Esophagus muscularis mucosa (tissue), 4 donors: ENCODE measurements around the gene PRICKLE3. TPM values are rescaled to one million over a fixed set of nuclear protein-coding genes. Genes with fewer than 3 reads are reported as not detected.

Experiments used
- DNase-seq: peaks from one replicate; pipeline ENCODE4 v3.0.0-alpha.2; 2017; ENCODE audit errors: extremely low spot score
- H3K27ac ChIP-seq, 4 donors: fragments of 200-600 bp; sonication (generic); replicated peaks in 1 of 4; 1 replicate in 3 of 4; 2 replicates in 1 of 4; pipeline ENCODE4 v1.5.1; 2016 to 2019; ENCODE audit warnings: mild to moderate bottlenecking in 1 of 4
- H3K27me3 ChIP-seq, 4 donors: fragments of 200-600 bp; sonication (generic); one replicate each; pipeline versions ENCODE4 v1.5.1 to v1.6.0; 2016 to 2019
- H3K36me3 ChIP-seq, 4 donors: fragments of 200-600 bp; sonication (generic); one replicate each; pipeline ENCODE4 v1.5.1; 2016 to 2019
- H3K4me1 ChIP-seq, 4 donors: fragments of 200-600 bp; sonication (generic); one replicate each; pipeline ENCODE4 v1.5.1; 2016 to 2019
- H3K4me3 ChIP-seq, 4 donors: fragments of 200-600 bp; sonication (generic); 1 replicate in 2 of 4; 2 replicates in 2 of 4; pipeline ENCODE4 v1.5.1; 2016 to 2019; ENCODE audit warnings: mild to moderate bottlenecking in 4 of 4, moderate library complexity in 1 of 4
- H3K9me3 ChIP-seq, 4 donors: fragments of 200-600 bp; sonication (generic); 1 replicate in 3 of 4; 2 replicates in 1 of 4; pipeline ENCODE4 v1.5.1; 2016 to 2019
- EP300 ChIP-seq: sonication (generic); formaldehyde crosslinking; IDR thresholded peaks from one replicate; pipeline ENCODE4 v1.6.1; 2017; ENCODE audit warnings: antibody characterized with exemption
- POLR2A ChIP-seq: fragments of 450-650 bp; IDR thresholded peaks from one replicate; pipeline ENCODE4 v1.6.1; 2017; ENCODE audit warnings: antibody characterized with exemption, moderate library complexity, mild to moderate bottlenecking, low read depth
- POLR2AphosphoS5 ChIP-seq, 2 donors: sonication (generic); formaldehyde crosslinking; IDR thresholded peaks; one replicate each; pipeline ENCODE4 v1.6.1; 2017; ENCODE audit warnings: antibody characterized with exemption in 2 of 2
- WGBS: methylation state at CpG from one replicate; pipeline ENCODE4 v1.1.5; 2018; 5-methylcytosine and 5-hydroxymethylcytosine counted together
- intact Hi-C: fragments of 100-400 bp; cut with DNase I; formaldehyde crosslinking; loops from one replicate; pipeline ENCODE4 v1.15.1; 2023
- total RNA-seq, 4 donors: library from RNA; depleted of rRNA; stranded (reverse); fragments of >200 nt; gene quantifications; one replicate each; pipeline versions ENCODE4 v1.1.0 to v1.2.1, GENCODE V29; 2016
- TF ChIP-seq, protein P1 (sequence below), 3 experiments: fragments of 200-600 bp in 2 of 3; fragments of 450-650 bp in 1 of 3; sonication (generic) in 2 of 3; IDR thresholded peaks; one replicate each; pipeline ENCODE4 v1.5.1; 2017 to 2019; ENCODE audit warnings: antibody characterized with exemption in 3 of 3, mild to moderate bottlenecking in 2 of 3, moderate library complexity in 1 of 3

PRICKLE3 gene, protein sequence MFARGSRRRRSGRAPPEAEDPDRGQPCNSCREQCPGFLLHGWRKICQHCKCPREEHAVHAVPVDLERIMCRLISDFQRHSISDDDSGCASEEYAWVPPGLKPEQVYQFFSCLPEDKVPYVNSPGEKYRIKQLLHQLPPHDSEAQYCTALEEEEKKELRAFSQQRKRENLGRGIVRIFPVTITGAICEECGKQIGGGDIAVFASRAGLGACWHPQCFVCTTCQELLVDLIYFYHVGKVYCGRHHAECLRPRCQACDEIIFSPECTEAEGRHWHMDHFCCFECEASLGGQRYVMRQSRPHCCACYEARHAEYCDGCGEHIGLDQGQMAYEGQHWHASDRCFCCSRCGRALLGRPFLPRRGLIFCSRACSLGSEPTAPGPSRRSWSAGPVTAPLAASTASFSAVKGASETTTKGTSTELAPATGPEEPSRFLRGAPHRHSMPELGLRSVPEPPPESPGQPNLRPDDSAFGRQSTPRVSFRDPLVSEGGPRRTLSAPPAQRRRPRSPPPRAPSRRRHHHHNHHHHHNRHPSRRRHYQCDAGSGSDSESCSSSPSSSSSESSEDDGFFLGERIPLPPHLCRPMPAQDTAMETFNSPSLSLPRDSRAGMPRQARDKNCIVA
- total RNA-seq: 10 to 100 TPM in 3 of 4 donors, 1 to 10 TPM in 1; 7.6 to 16.2 (median 12.3) TPM

DNA sequence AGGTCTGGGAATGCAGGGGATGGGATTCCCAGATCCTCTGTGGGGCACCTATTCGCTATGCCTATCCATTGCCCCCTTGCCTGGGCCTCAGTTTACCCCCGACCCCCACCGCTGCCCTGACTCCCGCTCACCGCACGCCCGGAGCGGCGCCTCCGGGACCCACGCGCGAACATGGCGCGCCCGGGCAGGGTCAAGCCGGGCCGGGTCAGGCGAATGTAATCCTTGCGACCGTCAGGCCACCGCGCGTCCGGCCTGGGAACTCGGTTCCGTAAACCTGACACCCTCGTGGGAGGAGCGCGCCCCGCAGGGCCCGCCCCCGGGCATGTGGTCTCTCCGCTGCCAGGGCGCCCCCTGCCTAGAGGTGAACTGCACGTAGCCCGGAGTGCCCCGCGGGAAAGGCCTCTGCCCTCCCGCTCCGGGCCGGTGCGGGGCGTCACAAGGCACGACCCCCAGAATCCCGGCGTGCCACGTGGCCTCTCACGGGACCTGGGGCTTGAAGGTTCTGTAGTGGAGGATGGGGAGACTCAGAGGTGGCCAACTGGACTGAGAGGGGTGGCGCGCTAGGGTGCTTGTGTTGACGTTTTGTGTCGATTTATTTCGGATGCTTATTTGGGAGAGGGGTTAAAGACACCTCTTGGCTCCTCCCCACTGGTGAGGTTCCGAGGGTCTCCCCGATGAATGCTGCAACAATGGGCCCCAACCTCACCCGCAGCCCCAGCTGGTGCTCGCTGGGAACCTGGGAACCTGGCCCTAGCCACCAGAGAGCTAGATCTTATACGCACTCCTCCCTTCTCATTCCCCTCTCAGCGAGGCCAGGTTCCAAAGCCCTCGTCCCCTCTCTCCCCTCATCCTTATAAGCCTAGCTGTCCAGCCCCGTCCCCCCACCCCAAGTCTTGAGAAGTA, at the start of gene PRICKLE3:
Gene PRICKLE3, minus strand, starts transcription at position 249 of the 903 bp plus-strand sequence. Its CDS starts 76 bp downstream, at position 173.
- H3K27me3 ChIP-seq: no peaks in the 10 kb centered on the region

DNA sequence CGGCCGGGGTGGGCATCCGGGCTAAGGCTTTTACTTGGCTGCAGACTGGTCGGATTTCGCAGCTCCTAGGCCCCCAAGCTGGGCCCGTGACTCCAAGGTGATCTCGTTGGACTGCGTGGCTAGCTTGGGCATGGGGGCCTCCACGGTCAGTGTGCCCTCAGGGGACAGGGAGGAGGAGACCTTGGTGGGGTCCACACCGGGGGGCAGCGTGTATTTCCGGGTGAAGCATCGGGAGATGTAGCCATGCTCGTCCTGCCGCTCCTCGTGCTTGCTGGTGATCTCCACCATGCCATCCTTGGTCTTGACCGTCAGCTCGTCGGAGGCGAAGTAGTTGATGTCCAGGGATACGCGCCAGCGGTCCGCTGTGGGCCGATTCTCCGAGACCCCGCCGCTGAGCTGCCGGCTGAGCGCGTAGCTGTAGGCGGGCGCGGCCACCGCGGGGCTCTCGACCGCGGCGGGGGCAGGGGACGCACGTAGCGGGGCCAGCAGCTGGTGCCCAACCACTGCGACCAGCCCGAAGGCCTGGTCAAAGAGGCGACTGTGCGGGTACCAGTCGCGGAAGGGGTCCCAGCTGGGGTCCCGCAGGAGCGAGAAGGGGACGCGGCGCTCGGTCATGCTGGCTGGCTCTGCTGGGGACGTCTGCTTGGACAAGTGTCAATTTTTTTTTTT, 47.8 kb upstream of the PRICKLE3 start:
- WGBS: 71% methylated on average over 25 of the region's 56 CpGs
- no peak for TF ChIP-seq POLR2AphosphoS5 (IDR thresholded peaks at IDR 0.05)
- TF ChIP-seq EP300: no peak
- no peak for TF ChIP-seq POLR2A
- TF ChIP-seq, protein P1, sequence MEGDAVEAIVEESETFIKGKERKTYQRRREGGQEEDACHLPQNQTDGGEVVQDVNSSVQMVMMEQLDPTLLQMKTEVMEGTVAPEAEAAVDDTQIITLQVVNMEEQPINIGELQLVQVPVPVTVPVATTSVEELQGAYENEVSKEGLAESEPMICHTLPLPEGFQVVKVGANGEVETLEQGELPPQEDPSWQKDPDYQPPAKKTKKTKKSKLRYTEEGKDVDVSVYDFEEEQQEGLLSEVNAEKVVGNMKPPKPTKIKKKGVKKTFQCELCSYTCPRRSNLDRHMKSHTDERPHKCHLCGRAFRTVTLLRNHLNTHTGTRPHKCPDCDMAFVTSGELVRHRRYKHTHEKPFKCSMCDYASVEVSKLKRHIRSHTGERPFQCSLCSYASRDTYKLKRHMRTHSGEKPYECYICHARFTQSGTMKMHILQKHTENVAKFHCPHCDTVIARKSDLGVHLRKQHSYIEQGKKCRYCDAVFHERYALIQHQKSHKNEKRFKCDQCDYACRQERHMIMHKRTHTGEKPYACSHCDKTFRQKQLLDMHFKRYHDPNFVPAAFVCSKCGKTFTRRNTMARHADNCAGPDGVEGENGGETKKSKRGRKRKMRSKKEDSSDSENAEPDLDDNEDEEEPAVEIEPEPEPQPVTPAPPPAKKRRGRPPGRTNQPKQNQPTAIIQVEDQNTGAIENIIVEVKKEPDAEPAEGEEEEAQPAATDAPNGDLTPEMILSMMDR (IDR thresholded peaks at IDR 0.05): no peak
- Histone ChIP-seq H3K4me3 (peak overlapping the region; percentile 9 to 24 (median 14)), H3K27me3 (peaks cover 0 to 24% (median 0%) of the 10 kb centered on the region in 4 donors), H3K9me3 (no peaks in the 10 kb centered on the region), H3K36me3 (no peaks in the 10 kb centered on the region), H3K4me1 (peaks cover 0 to 22% (median 18%) of the 10 kb centered on the region in 4 donors), H3K27ac (no peak overlapping the region)
- DNase-seq: no peak
- intact Hi-C loops: no loop called here

More for the DNA sequence above, at the start of gene PRICKLE3:
- Histone ChIP-seq H3K4me1 (peaks cover 12 to 37% (median 31%) of the 10 kb centered on the region in 4 donors), H3K27ac (peak within 1 kb of the TSS; percentile 83 to 87 (median 86)), H3K9me3 (no peaks in the 10 kb centered on the region), H3K36me3 (peaks cover 0 to 20% (median 8%) of the 10 kb centered on the region in 4 donors), H3K4me3 (peak within 1 kb of the TSS; percentile 57 to 68 (median 60))
- TF ChIP-seq POLR2AphosphoS5 (IDR thresholded peaks at IDR 0.05) (peak; percentile 86 to 89), EP300 (no peak), POLR2A (peak; percentile 42)
- TF ChIP-seq, protein P1 (IDR thresholded peaks at IDR 0.05): peak; percentile 30 to 48 (median 32)
- no peak for DNase-seq
- WGBS: 64% methylated on average over 18 of the region's 62 CpGs
- intact Hi-C loops: no loop called here

DNA sequence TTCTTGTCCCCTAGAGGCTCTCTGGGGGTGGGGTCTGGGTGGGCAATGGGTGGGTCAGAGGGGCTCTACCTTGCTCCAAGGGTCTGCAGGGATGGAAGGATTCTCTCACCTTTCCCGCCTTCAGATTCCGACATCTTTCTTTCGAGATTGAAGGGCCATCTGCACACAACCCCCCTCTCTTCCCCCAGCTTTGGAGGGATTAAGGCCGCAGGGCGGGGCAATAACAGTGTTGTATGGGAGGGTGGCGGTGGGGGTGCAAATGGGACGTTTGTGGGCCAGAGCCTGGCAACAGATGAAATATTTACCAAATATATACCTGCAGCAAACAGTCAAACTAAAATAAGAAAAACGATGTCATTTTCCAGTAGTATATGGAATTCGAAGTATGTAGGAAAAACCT, 47.0 kb upstream of the PRICKLE3 start, which contains the start of gene CACNA1F:
Gene CACNA1F, minus strand, starts transcription at position 165 of the 400 bp plus-strand sequence. Its CDS starts 31 bp downstream, at position 134.
- no peak within 1 kb of the TSS for H3K27ac ChIP-seq
- DNase-seq: no peak
- H3K27me3 ChIP-seq: peaks cover 0 to 24% (median 0%) of the 10 kb centered on the region in 4 donors
- H3K4me1 ChIP-seq: peaks cover 0 to 22% (median 18%) of the 10 kb centered on the region in 4 donors
- TF ChIP-seq, protein P1 (IDR thresholded peaks at IDR 0.05): no peak
- TF ChIP-seq POLR2A (no peak), POLR2AphosphoS5 (IDR thresholded peaks at IDR 0.05) (no peak), EP300 (no peak)
- peak within 1 kb of the TSS; percentile 9 to 24 (median 14) for H3K4me3 ChIP-seq
- 85% methylated on average over 9 of the region's 9 CpGs for WGBS
- H3K9me3 ChIP-seq: no peaks in the 10 kb centered on the region
- H3K36me3 ChIP-seq: no peaks in the 10 kb centered on the region
- intact Hi-C loops: no loop called here

DNA sequence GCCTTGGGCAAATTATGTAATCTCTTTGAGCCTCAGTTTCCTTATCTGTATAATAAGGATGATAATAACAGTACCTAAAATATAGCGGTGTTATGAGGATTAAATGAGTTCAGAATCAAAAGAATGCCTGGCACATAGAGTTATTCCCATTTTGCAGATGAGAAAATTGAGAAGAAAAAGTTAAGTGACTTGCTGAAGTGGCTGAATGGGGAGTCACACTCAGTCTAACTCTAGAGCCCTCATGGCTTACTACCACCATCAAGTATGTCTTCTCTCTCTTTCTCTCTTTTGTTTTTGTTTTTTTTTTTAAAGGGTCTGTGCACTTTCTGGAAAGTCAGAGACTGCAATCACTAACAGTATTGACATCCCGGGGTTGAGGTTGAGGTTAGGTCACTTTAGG, 46.4 kb upstream of the PRICKLE3 start:
- intact Hi-C loops: no loop called here
- peaks cover 0 to 24% (median 0%) of the 10 kb centered on the region in 4 donors for H3K27me3 ChIP-seq
- H3K36me3 ChIP-seq: no peaks in the 10 kb centered on the region
- no peak overlapping the region for H3K27ac ChIP-seq
- WGBS: 65% methylated on average over 2 of the region's 2 CpGs
- H3K4me3 ChIP-seq: no peak overlapping the region
- DNase-seq: no peak
- TF ChIP-seq EP300 (no peak), POLR2A (no peak), POLR2AphosphoS5 (IDR thresholded peaks at IDR 0.05) (no peak)
- TF ChIP-seq, protein P1 (IDR thresholded peaks at IDR 0.05): no peak
- no peaks in the 10 kb centered on the region for H3K9me3 ChIP-seq
- H3K4me1 ChIP-seq: peaks cover 0 to 22% (median 18%) of the 10 kb centered on the region in 4 donors
